ENCODE measurements around the gene CBX4.

CBX4 gene

GRCh38 chr17:79839356-79840268 lies at the start of gene CBX4:
CBX4 (minus strand) TSS chr17:79839440; CDS start chr17:79839251, 189 bp downstream.
- peak; percentile 91 to 97 for DNase-seq

- no peak for DNase-seq
Measured at GRCh38 chr17:79888009-79888540, 48.8 kb upstream of the CBX4 start.

- no peak for DNase-seq
Measured at GRCh38 chr17:79887451-79887991, 48.3 kb upstream of the CBX4 start.

GRCh38 chr17:79883202-79883601 lies 44.0 kb upstream of the CBX4 start:
- no peak for DNase-seq

GRCh38 chr17:79878329-79878947 lies 39.2 kb upstream of the CBX4 start:
- DNase-seq, result no peak

- no peak for DNase-seq
Measured at GRCh38 chr17:79877041-79877440, 37.8 kb upstream of the CBX4 start.

GRCh38 chr17:79875511-79875910 lies 36.3 kb upstream of the CBX4 start:
- no peak for DNase-seq

- DNase-seq, result no peak
Measured at GRCh38 chr17:79874329-79874981, 35.2 kb upstream of the CBX4 start.

- DNase-seq, result no peak
Measured at GRCh38 chr17:79873583-79873982, 34.3 kb upstream of the CBX4 start.

GRCh38 chr17:79872762-79873161 lies 33.5 kb upstream of the CBX4 start:
- no peak for DNase-seq

- DNase-seq, result no peak
Measured at GRCh38 chr17:79871131-79871530, 31.9 kb upstream of the CBX4 start.

GRCh38 chr17:79870540-79870939 lies 31.3 kb upstream of the CBX4 start:
- no peak for DNase-seq

GRCh38 chr17:79866791-79867518 lies 27.7 kb upstream of the CBX4 start:
- DNase-seq, result no peak

GRCh38 chr17:79865351-79866210 lies 26.3 kb upstream of the CBX4 start:
- no peak for DNase-seq

GRCh38 chr17:79864617-79865250 lies 25.5 kb upstream of the CBX4 start:
- no peak for DNase-seq

- DNase-seq, result no peak
Measured at GRCh38 chr17:79864147-79864546, 24.9 kb upstream of the CBX4 start.

- DNase-seq, result no peak
Measured at GRCh38 chr17:79862771-79863440, 23.7 kb upstream of the CBX4 start.

- no peak for DNase-seq
Measured at GRCh38 chr17:79862238-79862637, 23.0 kb upstream of the CBX4 start.

- DNase-seq, result no peak
Measured at GRCh38 chr17:79861413-79862216, 22.4 kb upstream of the CBX4 start.
